KMS-11 (cell line): ENCODE measurements around the gene BMPR1A.

Source experiments
- H2AFZ ChIP-seq: fragments of 200-600 bp; sonication (generic); 2 replicates; pipeline ENCODE4 v1.6.1; 2016; ENCODE audit warnings: antibody characterized with exemption, mixed run types, low read depth
- H3K27ac ChIP-seq: fragments of 200-600 bp; sonication (generic); 2 replicates; pipeline ENCODE4 v1.6.1; 2016; ENCODE audit warnings: mild to moderate bottlenecking, mixed run types
- H3K27me3 ChIP-seq: fragments of 200-600 bp; sonication (generic); 2 replicates; pipeline ENCODE4 v1.6.1; 2017; ENCODE audit warnings: mild to moderate bottlenecking, low read depth, mixed run types, moderate library complexity; ENCODE audit not compliant: insufficient read depth
- H3K36me3 ChIP-seq: fragments of 200-600 bp; sonication (generic); 2 replicates; pipeline ENCODE4 v1.6.1; 2017; ENCODE audit warnings: mild to moderate bottlenecking, mixed run types; ENCODE audit not compliant: insufficient read depth
- H3K4me1 ChIP-seq: fragments of 200-600 bp; sonication (generic); 2 replicates; pipeline ENCODE4 v1.6.1; 2016; ENCODE audit warnings: mild to moderate bottlenecking, low read depth, mixed run types; ENCODE audit not compliant: poor library complexity, severe bottlenecking
- H3K4me2 ChIP-seq: fragments of 200-600 bp; sonication (generic); 2 replicates; pipeline ENCODE4 v1.7.0; 2016; ENCODE audit warnings: mild to moderate bottlenecking, mixed run types
- H3K4me3 ChIP-seq: fragments of 200-600 bp; sonication (generic); IDR thresholded peaks from 2 replicates; pipeline ENCODE4 v1.6.1; 2017; ENCODE audit warnings: low read depth, low read length, mixed read lengths; ENCODE audit not compliant: insufficient read depth
- H3K79me2 ChIP-seq: fragments of 200-600 bp; sonication (generic); 2 replicates; pipeline ENCODE4 v1.6.1; 2016; ENCODE audit warnings: low read depth, mixed run types; ENCODE audit not compliant: insufficient read depth
- H3K9ac ChIP-seq: fragments of 200-600 bp; sonication (generic); 2 replicates; pipeline ENCODE4 v1.6.1; 2016; ENCODE audit warnings: mild to moderate bottlenecking, mixed run types
- H4K20me1 ChIP-seq: fragments of 200-600 bp; sonication (generic); 2 replicates; pipeline ENCODE4 v1.6.1; 2016; ENCODE audit warnings: mild to moderate bottlenecking, mixed run types; ENCODE audit not compliant: insufficient read depth
- CTCF ChIP-seq: fragments of 200-600 bp; sonication (generic); conservative IDR thresholded peaks from 2 replicates; pipeline ENCODE4 v1.6.1; 2017; ENCODE audit warnings: low read depth, mild to moderate bottlenecking, antibody characterized with exemption, low read length, moderate library complexity, mixed read lengths

Gene BMPR1A

GRCh38 chr10:86708783-86709380 lies 47.5 kb upstream of the BMPR1A start:
- Histone ChIP-seq H3K27me3 (no peaks in the 10 kb centered on the region), H2AFZ (no peak overlapping the region), H3K4me1 (peaks cover 14% of the 10 kb centered on the region), H3K36me3 (no peaks in the 10 kb centered on the region), H4K20me1 (no peaks in the 10 kb centered on the region), H3K79me2 (no peaks in the 10 kb centered on the region), H3K9ac (no peak overlapping the region), H3K4me2 (no peak overlapping the region), H3K27ac (no peak overlapping the region), H3K4me3 (no peak overlapping the region)
- TF ChIP-seq CTCF, result no peak

- no peak overlapping the region for H3K9ac ChIP-seq
- no peak overlapping the region for H3K27ac ChIP-seq
- H3K4me2 ChIP-seq, result no peak overlapping the region
- no peaks in the 10 kb centered on the region for H3K27me3 ChIP-seq
- no peak overlapping the region for H2AFZ ChIP-seq
- H3K36me3 ChIP-seq, result no peaks in the 10 kb centered on the region
- TF ChIP-seq CTCF, result no peak
- H3K4me1 ChIP-seq, result peaks cover 14% of the 10 kb centered on the region
- no peak overlapping the region for H3K4me3 ChIP-seq
- no peaks in the 10 kb centered on the region for H3K79me2 ChIP-seq
- no peaks in the 10 kb centered on the region for H4K20me1 ChIP-seq
Measured at GRCh38 chr10:86709396-86710185, 46.8 kb upstream of the BMPR1A start.

DNA sequence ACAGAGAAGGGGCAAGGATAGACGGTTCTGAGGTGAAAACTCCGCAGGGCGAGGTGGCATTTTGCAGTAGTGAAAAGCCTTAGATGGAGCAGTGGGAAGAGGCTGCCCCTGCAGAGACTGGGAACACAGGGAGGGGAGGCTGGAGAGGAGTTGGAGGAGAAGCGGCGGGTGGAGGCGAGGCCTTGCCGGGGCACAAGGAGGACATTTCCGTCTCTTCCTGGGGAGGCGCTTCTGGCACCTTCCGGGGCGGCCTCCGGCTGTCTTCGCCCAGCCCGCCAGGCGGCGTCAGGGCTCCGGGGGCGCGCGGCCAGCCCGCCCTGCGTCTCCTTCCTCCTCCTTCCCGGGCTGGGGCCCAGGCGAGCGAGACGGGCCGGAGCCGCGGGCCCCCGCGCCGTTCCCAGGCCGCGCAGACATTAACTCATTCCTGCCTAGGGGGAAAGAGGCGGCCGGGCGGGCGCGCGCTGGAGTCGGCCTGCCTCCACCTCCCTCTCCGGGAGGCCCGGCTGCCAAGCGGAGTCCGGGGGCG lies 45.4 kb upstream of the BMPR1A start:
- TF ChIP-seq CTCF, result peak; percentile 66

GRCh38 chr10:86711513-86712316 lies 44.7 kb upstream of the BMPR1A start:
- Histone ChIP-seq H3K9ac (peak overlapping the region; percentile 71), H3K27ac (peak overlapping the region; percentile 57), H3K4me1 (peaks cover 14% of the 10 kb centered on the region), H3K79me2 (no peaks in the 10 kb centered on the region), H3K36me3 (no peaks in the 10 kb centered on the region), H2AFZ (peak overlapping the region; percentile 100), H3K4me2 (peak overlapping the region; percentile 79), H3K27me3 (no peaks in the 10 kb centered on the region), H3K4me3 (no peak overlapping the region), H4K20me1 (no peaks in the 10 kb centered on the region)
- no peak for TF ChIP-seq CTCF

More for the DNA sequence above, 45.4 kb upstream of the BMPR1A start:
- Histone ChIP-seq H3K4me1 (peaks cover 14% of the 10 kb centered on the region), H3K79me2 (no peaks in the 10 kb centered on the region), H3K27me3 (no peaks in the 10 kb centered on the region), H3K27ac (peak overlapping the region; percentile 57), H4K20me1 (no peaks in the 10 kb centered on the region), H3K4me2 (0 out of 2 replicates have a peak overlapping the region, but pooled peaks have one; percentile 26), H3K36me3 (no peaks in the 10 kb centered on the region), H3K4me3 (no peak overlapping the region), H2AFZ (peak overlapping the region; percentile 100), H3K9ac (peak overlapping the region; percentile 71)
